ENCODE data around the gene PSMB7.

DNA sequence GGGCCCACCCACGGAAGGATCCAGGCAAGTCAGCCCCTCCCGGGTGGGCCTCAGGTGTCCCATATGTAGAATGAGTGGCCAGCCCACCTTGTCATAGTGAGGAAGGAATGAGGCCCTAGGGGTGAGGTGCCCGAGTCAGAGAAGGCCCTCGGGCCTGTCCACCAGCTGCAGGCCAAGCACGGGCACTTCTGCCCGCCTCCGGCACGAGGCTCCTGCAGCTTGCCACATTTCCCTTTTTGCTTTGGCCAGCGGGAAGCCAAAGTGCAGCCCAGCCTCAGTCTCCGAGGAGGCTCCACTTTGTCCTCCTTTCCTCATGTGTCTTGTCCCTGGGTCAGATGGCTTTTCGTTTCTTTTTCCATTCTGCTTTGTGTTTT, 72.9 kb downstream of the PSMB7 start:
- TF ChIP-seq, protein P1, sequence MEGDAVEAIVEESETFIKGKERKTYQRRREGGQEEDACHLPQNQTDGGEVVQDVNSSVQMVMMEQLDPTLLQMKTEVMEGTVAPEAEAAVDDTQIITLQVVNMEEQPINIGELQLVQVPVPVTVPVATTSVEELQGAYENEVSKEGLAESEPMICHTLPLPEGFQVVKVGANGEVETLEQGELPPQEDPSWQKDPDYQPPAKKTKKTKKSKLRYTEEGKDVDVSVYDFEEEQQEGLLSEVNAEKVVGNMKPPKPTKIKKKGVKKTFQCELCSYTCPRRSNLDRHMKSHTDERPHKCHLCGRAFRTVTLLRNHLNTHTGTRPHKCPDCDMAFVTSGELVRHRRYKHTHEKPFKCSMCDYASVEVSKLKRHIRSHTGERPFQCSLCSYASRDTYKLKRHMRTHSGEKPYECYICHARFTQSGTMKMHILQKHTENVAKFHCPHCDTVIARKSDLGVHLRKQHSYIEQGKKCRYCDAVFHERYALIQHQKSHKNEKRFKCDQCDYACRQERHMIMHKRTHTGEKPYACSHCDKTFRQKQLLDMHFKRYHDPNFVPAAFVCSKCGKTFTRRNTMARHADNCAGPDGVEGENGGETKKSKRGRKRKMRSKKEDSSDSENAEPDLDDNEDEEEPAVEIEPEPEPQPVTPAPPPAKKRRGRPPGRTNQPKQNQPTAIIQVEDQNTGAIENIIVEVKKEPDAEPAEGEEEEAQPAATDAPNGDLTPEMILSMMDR (IDR thresholded peaks at IDR 0.05 in 4 of 5, conservative IDR thresholded peaks at IDR 0.05 in 1 of 5), result no peak
- TF ChIP-seq POLR2A (IDR thresholded peaks at IDR 0.05), result no peak

All from gastrocnemius medialis (tissue), 4 donors.